HG02588 (cell line): ENCODE results near the gene AUTS2.

Experiments used
- ATAC-seq: cut with Tn5 transposase; IDR thresholded peaks from one replicate; pipeline ENCODE4 v1.9.1; 2021; ENCODE audit warnings: mild to moderate bottlenecking, moderate library complexity; ENCODE audit not compliant: unreplicated experiment

Gene AUTS2

GRCh38 chr7:70766694-70767093, 1168.4 kb downstream of the AUTS2 start:
- ATAC-seq: no peak

- ATAC-seq: no peak
These were observed 1171.9 kb downstream of the AUTS2 start for GRCh38 chr7:70770154-70770553.

GRCh38 chr7:70771451-70771850, 1173.2 kb downstream of the AUTS2 start:
- no peak for ATAC-seq

GRCh38 chr7:70772891-70773290, 1174.6 kb downstream of the AUTS2 start:
- ATAC-seq: no peak

- no peak for ATAC-seq
These were observed 1175.1 kb downstream of the AUTS2 start for GRCh38 chr7:70773406-70773805.

- no peak for ATAC-seq
These were observed 1176.8 kb downstream of the AUTS2 start for GRCh38 chr7:70774950-70775527.

- ATAC-seq: no peak
These were observed 1177.4 kb downstream of the AUTS2 start for GRCh38 chr7:70775570-70776156.

GRCh38 chr7:70776627-70777101, 1178.4 kb downstream of the AUTS2 start:
- no peak for ATAC-seq

GRCh38 chr7:70777251-70777650, 1179.0 kb downstream of the AUTS2 start:
- ATAC-seq: no peak

- ATAC-seq: no peak
These were observed 1180.3 kb downstream of the AUTS2 start for GRCh38 chr7:70778585-70778984.

- no peak for ATAC-seq
These were observed 1181.0 kb downstream of the AUTS2 start for GRCh38 chr7:70779321-70779720.

- no peak for ATAC-seq
These were observed 1183.6 kb downstream of the AUTS2 start for GRCh38 chr7:70781922-70782311.

GRCh38 chr7:70782796-70783195, 1184.5 kb downstream of the AUTS2 start:
- no peak for ATAC-seq

GRCh38 chr7:70785427-70785826, 1187.2 kb downstream of the AUTS2 start:
- ATAC-seq: no peak

- no peak for ATAC-seq
These were observed 1187.8 kb downstream of the AUTS2 start for GRCh38 chr7:70786076-70786475.

- ATAC-seq: no peak
These were observed 1189.0 kb downstream of the AUTS2 start for GRCh38 chr7:70787286-70787685.

- no peak for ATAC-seq
These were observed 1189.5 kb downstream of the AUTS2 start for GRCh38 chr7:70787771-70788170.

GRCh38 chr7:70788276-70788675, 1190.0 kb downstream of the AUTS2 start:
- no peak for ATAC-seq

GRCh38 chr7:70789481-70790214, 1191.4 kb downstream of the AUTS2 start:
- no peak for ATAC-seq

- ATAC-seq: no peak
These were observed 1192.2 kb downstream of the AUTS2 start for GRCh38 chr7:70790215-70791073.

- ATAC-seq: no peak
These were observed 1193.1 kb downstream of the AUTS2 start for GRCh38 chr7:70791341-70791740.
